Measurements from ENCODE around the gene TUBB4A. TPM values are rescaled to one million over a fixed set of nuclear protein-coding genes. Genes with fewer than 3 reads are reported as not detected.

Gene TUBB4A
- total and polyA plus RNA-seq, 9 of the 15 experiments (the other 6 are each of a cell fraction or from before 2014, with no cell fraction given), result 0.14 to 7.0 (median 0.75) TPM

GRCh38 chr19:6479836-6480398 lies 22.2 kb downstream of the TUBB4A start:
- TF ChIP-seq JUN (IDR thresholded peaks at IDR 0.05; ENCODE audit: borderline replicate concordance, low read depth, low read length) (no peak), JUN (CRISPR knock-in tag; IDR thresholded peaks at IDR 0.05; ENCODE audit: borderline replicate concordance) (no peak), FUS (optimal IDR thresholded peaks at IDR 0.05; ENCODE audit: low read depth, low read length) (no peak), TFAM (CRISPR knock-in tag; conservative IDR thresholded peaks at IDR 0.05) (no peak), IFI16 (CRISPR knock-in tag; IDR thresholded peaks at IDR 0.05) (no peak), TBP (optimal IDR thresholded peaks at IDR 0.05; ENCODE audit: low read depth, low read length) (no peak), LARP7 (IDR thresholded peaks at IDR 0.05) (no peak), ZNF668 (CRISPR knock-in tag; IDR thresholded peaks at IDR 0.05) (no peak)
- no TSS peak for BruUV-seq (replicated peaks)
- Histone ChIP-seq H3K4me3 (no peak overlapping the region), H3K27ac (ENCODE audit: extremely low read depth, low read depth, low read length) (no peak overlapping the region), H3K9me3 (replicated peaks; ENCODE audit: control insufficient read depth, insufficient read depth, low read depth, low read length) (0 out of 2 replicates have a peak, but pooled peaks cover 2% of the 10 kb centered on the region), H3K9ac (ENCODE audit: insufficient read depth in 1 of 2, low read depth in 2 of 2, low read length in 2 of 2) (no peak overlapping the region), H3K36me3 (ENCODE audit: control insufficient read depth, insufficient read depth, low read length) (no peaks in the 10 kb centered on the region), H2AFZ (ENCODE audit: low read depth, low read length) (no peak overlapping the region), H3K4me2 (ENCODE audit: insufficient read depth, low read length) (no peak overlapping the region), H3K9me1 (ENCODE audit: control insufficient read depth, insufficient read depth, low read length) (no peaks in the 10 kb centered on the region), H3K27me3 (ENCODE audit: control insufficient read depth in 2 of 2, insufficient read depth in 2 of 2, low read length in 2 of 2) (no peaks in the 10 kb centered on the region), H4K20me1 (replicated peaks; ENCODE audit: control insufficient read depth, insufficient read depth, low read length) (no peaks in the 10 kb centered on the region), H3K4me1 (replicated peaks in 1 of 2; ENCODE audit: control insufficient read depth in 2 of 2, insufficient read depth in 2 of 2, low read length in 2 of 2) (peaks cover 6 to 36% of the 10 kb centered on the region in 2 experiments), H3K79me2 (ENCODE audit: control insufficient read depth, insufficient read depth, low read length) (no peaks in the 10 kb centered on the region)
- CTCF ChIA-PET (ENCODE audit: low intra/inter-chr PET ratio), result no interaction called here
- ATAC-seq (no peak), FAIRE-seq (no peak), DNase-seq (ENCODE audit: extremely low read depth in 1 of 4, low spot score in 3 of 4) (peak in 1 of 4 experiments; percentile 1)
- 35% methylated on average over 6 of the region's 7 CpGs for WGBS (ENCODE audit: insufficient coverage, low coverage, missing lambda C conversion rate)
- in situ Hi-C loops (cut with MboI) (no loop called here), intact Hi-C loops (cut with micrococcal nuclease) (no loop called here)
- POLR2A ChIA-PET, result no interaction called here
